ENCODE data around the gene NLGN2.
A peak's percentile ranks its signal among the peaks of the same experiment; 100 is the strongest.

Gene NLGN2

GRCh38 chr17:7425756-7426155, 18.1 kb downstream of the NLGN2 start:
- no peak for TF ChIP-seq JUND (IDR thresholded peaks at IDR 0.05; ENCODE audit: low read depth)

GRCh38 chr17:7426203-7426863, 18.7 kb downstream of the NLGN2 start:
- TF ChIP-seq JUND (IDR thresholded peaks at IDR 0.05; ENCODE audit: low read depth): no peak
- in situ Hi-C loops (cut with HindIII; ENCODE audit: low pct_unique_long_range_greater_than_20kb, low sequenced_read_pairs): no loop called here
- no peak for DNase-seq (ENCODE audit: low read depth in 1 of 2, low spot score in 1 of 2)

More at GRCh38 chr17:7425756-7426155, 18.1 kb downstream of the NLGN2 start:
- DNase-seq (ENCODE audit: low read depth in 1 of 2, low spot score in 1 of 2): no peak
- in situ Hi-C loops (cut with HindIII; ENCODE audit: low pct_unique_long_range_greater_than_20kb, low sequenced_read_pairs): no loop called here

- DNase-seq (ENCODE audit: low read depth in 1 of 2, low spot score in 1 of 2): no peak
- in situ Hi-C loops (cut with HindIII; ENCODE audit: low pct_unique_long_range_greater_than_20kb, low sequenced_read_pairs): no loop called here
- TF ChIP-seq JUND (IDR thresholded peaks at IDR 0.05; ENCODE audit: low read depth): no peak
These were observed 19.3 kb downstream of the NLGN2 start for GRCh38 chr17:7426896-7427489.

GRCh38 chr17:7427549-7427948, 19.9 kb downstream of the NLGN2 start:
- no peak for DNase-seq (ENCODE audit: low read depth in 1 of 2, low spot score in 1 of 2)
- TF ChIP-seq JUND (IDR thresholded peaks at IDR 0.05; ENCODE audit: low read depth): no peak
- in situ Hi-C loops (cut with HindIII; ENCODE audit: low pct_unique_long_range_greater_than_20kb, low sequenced_read_pairs): no loop called here

- DNase-seq (ENCODE audit: low read depth in 1 of 2, low spot score in 1 of 2): no peak
- no peak for TF ChIP-seq JUND (IDR thresholded peaks at IDR 0.05; ENCODE audit: low read depth)
- in situ Hi-C loops (cut with HindIII; ENCODE audit: low pct_unique_long_range_greater_than_20kb, low sequenced_read_pairs): no loop called here
These were observed 20.9 kb downstream of the NLGN2 start, which contains the start of gene SPEM3 for GRCh38 chr17:7428557-7428956. Gene SPEM3 (plus strand): TSS chr17:7428857. CDS start chr17:7428903, 46 bp downstream.

GRCh38 chr17:7429722-7430121, 22.1 kb downstream of the NLGN2 start:
- in situ Hi-C loops (cut with HindIII; ENCODE audit: low pct_unique_long_range_greater_than_20kb, low sequenced_read_pairs): no loop called here
- DNase-seq (ENCODE audit: low read depth in 1 of 2, low spot score in 1 of 2): no peak
- no peak for TF ChIP-seq JUND (IDR thresholded peaks at IDR 0.05; ENCODE audit: low read depth)

GRCh38 chr17:7431231-7431630, 23.6 kb downstream of the NLGN2 start:
- in situ Hi-C loops (cut with HindIII; ENCODE audit: low pct_unique_long_range_greater_than_20kb, low sequenced_read_pairs): no loop called here
- no peak for DNase-seq (ENCODE audit: low read depth in 1 of 2, low spot score in 1 of 2)
- TF ChIP-seq JUND (IDR thresholded peaks at IDR 0.05; ENCODE audit: low read depth): no peak

GRCh38 chr17:7432296-7432695, 24.7 kb downstream of the NLGN2 start:
- no peak for DNase-seq (ENCODE audit: low read depth in 1 of 2, low spot score in 1 of 2)
- in situ Hi-C loops (cut with HindIII; ENCODE audit: low pct_unique_long_range_greater_than_20kb, low sequenced_read_pairs): no loop called here
- TF ChIP-seq JUND (IDR thresholded peaks at IDR 0.05; ENCODE audit: low read depth): no peak

GRCh38 chr17:7435676-7436555, 28.3 kb downstream of the NLGN2 start:
- in situ Hi-C loops (cut with HindIII; ENCODE audit: low pct_unique_long_range_greater_than_20kb, low sequenced_read_pairs): no loop called here
- TF ChIP-seq JUND (IDR thresholded peaks at IDR 0.05; ENCODE audit: low read depth): no peak
- peak in 1 of 2 experiments; percentile 57 for DNase-seq (ENCODE audit: low read depth in 1 of 2, low spot score in 1 of 2)

GRCh38 chr17:7436556-7437368, 29.1 kb downstream of the NLGN2 start:
- DNase-seq (ENCODE audit: low read depth in 1 of 2, low spot score in 1 of 2): peak; percentile 65 to 89
- no peak for TF ChIP-seq JUND (IDR thresholded peaks at IDR 0.05; ENCODE audit: low read depth)
- in situ Hi-C loops (cut with HindIII; ENCODE audit: low pct_unique_long_range_greater_than_20kb, low sequenced_read_pairs): no loop called here

- TF ChIP-seq JUND (IDR thresholded peaks at IDR 0.05; ENCODE audit: low read depth): no peak
- in situ Hi-C loops (cut with HindIII; ENCODE audit: low pct_unique_long_range_greater_than_20kb, low sequenced_read_pairs): no loop called here
- no peak for DNase-seq (ENCODE audit: low read depth in 1 of 2, low spot score in 1 of 2)
These were observed 29.8 kb downstream of the NLGN2 start for GRCh38 chr17:7437369-7437863.

Data from T47D (cell line).